Common myeloid progenitor, CD34-positive (primary cell): ENCODE measurements around the gene SMAD7.

Experiments
- CTCF ChIA-PET: fragments of 350-600 bp; sonication (Branson Sonifier 250); formaldehyde crosslinking; loops from one replicate; lab custom pipeline; 2021; ENCODE audit warnings: antibody characterized with exemption; lab: Charles Lee
- POLR2A ChIA-PET: fragments of 350-600 bp; sonication (Branson Sonifier 250); formaldehyde crosslinking; loops from one replicate; lab custom pipeline; 2021; ENCODE audit warnings: antibody characterized with exemption; lab: Charles Lee
- DNase-seq, 3 donors: peaks; one replicate each; pipeline versions ENCODE4 v3.0.0 to v3.0.0-alpha.2; 2013
- H3K27ac ChIP-seq, 2 experiments: 1 replicate in 1 of 2; 2 replicates in 1 of 2; pipeline ENCODE4 v1.7.0; 2013; ENCODE audit warnings: inconsistent platforms in 2 of 2, low read length in 2 of 2, mild to moderate bottlenecking in 2 of 2, low read depth in 1 of 2, moderate library complexity in 1 of 2; ENCODE audit not compliant: severe bottlenecking in 2 of 2, insufficient read depth in 1 of 2, poor library complexity in 1 of 2
- H3K27me3 ChIP-seq, 5 experiments: replicated peaks in 2 of 5; 1 replicate in 3 of 5; 2 replicates in 2 of 5; pipeline versions ENCODE4 v1.6.1 to v1.7.0; 2013; ENCODE audit warnings: low read length in 4 of 5, mild to moderate bottlenecking in 2 of 5, moderate library complexity in 2 of 5, inconsistent platforms in 1 of 5; ENCODE audit not compliant: insufficient read depth in 5 of 5, control insufficient read depth in 4 of 5
- H3K36me3 ChIP-seq, 4 experiments: 1 replicate in 2 of 4; 2 replicates in 2 of 4; pipeline versions ENCODE4 v1.6.1 to v1.7.0; 2013; ENCODE audit warnings: low read length in 3 of 4, control low read depth in 1 of 4, mild to moderate bottlenecking in 1 of 4; ENCODE audit not compliant: control insufficient read depth in 4 of 4, insufficient read depth in 4 of 4
- H3K4me1 ChIP-seq, 4 experiments: 1 replicate in 3 of 4; 2 replicates in 1 of 4; pipeline versions ENCODE4 v1.6.1 to v1.7.1; 2013; ENCODE audit warnings: low read length in 3 of 4, mild to moderate bottlenecking in 3 of 4, control low read depth in 1 of 4, inconsistent platforms in 1 of 4, moderate library complexity in 1 of 4; ENCODE audit not compliant: control insufficient read depth in 4 of 4, insufficient read depth in 4 of 4; ENCODE audit errors: control extremely low read depth in 1 of 4
- H3K4me3 ChIP-seq, 7 experiments: 1 replicate in 4 of 7; 2 replicates in 3 of 7; pipeline versions ENCODE4 v1.5.1 to v1.7.0; 2013; ENCODE audit warnings: mild to moderate bottlenecking in 7 of 7, low read length in 6 of 7, moderate library complexity in 6 of 7, inconsistent platforms in 2 of 7, low read depth in 2 of 7, control low read depth in 1 of 7; ENCODE audit not compliant: insufficient read depth in 4 of 7, control insufficient read depth in 1 of 7; ENCODE audit errors: extremely low read depth in 1 of 7
- H3K9me3 ChIP-seq, 5 experiments: 1 replicate in 4 of 5; 2 replicates in 1 of 5; pipeline versions ENCODE4 v1.6.1 to v1.7.1; 2013; ENCODE audit warnings: low read length in 4 of 5, mild to moderate bottlenecking in 2 of 5, inconsistent platforms in 1 of 5, low read depth in 1 of 5, moderate library complexity in 1 of 5; ENCODE audit not compliant: control insufficient read depth in 4 of 5, insufficient read depth in 2 of 5; ENCODE audit errors: control extremely low read depth in 1 of 5
- WGBS: methylation state at CpG from one replicate; pipeline ENCODE4 v1.1.5; 2013; ENCODE audit not compliant: insufficient coverage; 5-methylcytosine and 5-hydroxymethylcytosine counted together

Gene SMAD7

GRCh38 chr18:48946329-48946835, 4.4 kb downstream of the SMAD7 start:
- 86% methylated on average over 5 of the region's 8 CpGs for WGBS
- DNase-seq, result no peak
- Histone ChIP-seq H3K4me1 (peaks cover 10 to 46% (median 41%) of the 10 kb centered on the region in 4 experiments), H3K36me3 (peaks cover 0 to 18% (median 0%) of the 10 kb centered on the region in 4 experiments), H3K9me3 (no peaks in the 10 kb centered on the region), H3K4me3 (no peak overlapping the region), H3K27me3 (peaks cover 0 to 88% (median 41%) of the 10 kb centered on the region in 5 experiments), H3K27ac (no peak overlapping the region)
- CTCF ChIA-PET, result interaction anchor here (1.5 to 2.4 kb wide), 4 partner anchors 22 to 234 kb away, joined by 4 to 8 read pairs (median 7); no protein-coding TSS in a partner anchor
- POLR2A ChIA-PET, result no interaction called here

- no peak overlapping the region for H3K27ac ChIP-seq
- H3K9me3 ChIP-seq, result no peaks in the 10 kb centered on the region
- H3K4me3 ChIP-seq, result no peak overlapping the region
- peaks cover 15 to 46% (median 41%) of the 10 kb centered on the region in 4 experiments for H3K4me1 ChIP-seq
- DNase-seq, result no peak
- peaks cover 0 to 18% (median 0%) of the 10 kb centered on the region in 4 experiments for H3K36me3 ChIP-seq
- POLR2A ChIA-PET, result no interaction called here
- H3K27me3 ChIP-seq, result peaks cover 0 to 84% (median 40%) of the 10 kb centered on the region in 5 experiments
- CTCF ChIA-PET, result interaction anchor here (1.5 to 2.4 kb wide), 5 partner anchors 13 to 234 kb away, joined by 4 to 8 read pairs (median 7); no protein-coding TSS in a partner anchor
Observed at GRCh38 chr18:48945953-48946217, 4.9 kb downstream of the SMAD7 start.

- WGBS, result 99% methylated on average over 7 of the region's 7 CpGs
- Histone ChIP-seq H3K36me3 (peaks cover 0 to 18% (median 0%) of the 10 kb centered on the region in 4 experiments), H3K9me3 (no peaks in the 10 kb centered on the region), H3K4me3 (no peak overlapping the region), H3K27me3 (peaks cover 0 to 72% (median 33%) of the 10 kb centered on the region in 5 experiments), H3K27ac (no peak overlapping the region), H3K4me1 (peaks cover 15 to 47% (median 42%) of the 10 kb centered on the region in 4 experiments)
- ChIA-PET CTCF (interaction anchor here (0.8 to 2.2 kb wide), 6 partner anchors 12 to 168 kb away, joined by 3 to 8 read pairs (median 4); no protein-coding TSS in a partner anchor), POLR2A (interaction anchor here (0.8 to 1.4 kb wide), 2 partner anchors 16 to 223 kb away, joined by 3 to 5 read pairs; no protein-coding TSS in a partner anchor)
- no peak for DNase-seq
Observed at GRCh38 chr18:48944634-48945033, 6.1 kb downstream of the SMAD7 start.

- WGBS, result 88% methylated on average over 4 of the region's 8 CpGs
- ChIA-PET POLR2A (interaction anchor here (1.4 kb wide), 1 partner anchor 15 kb away, joined by 5 read pairs; no protein-coding TSS in a partner anchor), CTCF (interaction anchor here (1.1 to 2.2 kb wide), 5 partner anchors 11 to 167 kb away, joined by 3 to 8 read pairs (median 5); no protein-coding TSS in a partner anchor)
- Histone ChIP-seq H3K9me3 (no peaks in the 10 kb centered on the region), H3K27ac (no peak overlapping the region), H3K27me3 (peaks cover 0 to 69% (median 26%) of the 10 kb centered on the region in 5 experiments), H3K36me3 (peaks cover 0 to 18% (median 0%) of the 10 kb centered on the region in 4 experiments), H3K4me3 (no peak overlapping the region), H3K4me1 (peaks cover 13 to 47% (median 40%) of the 10 kb centered on the region in 4 experiments)
- DNase-seq, result no peak
Observed at GRCh38 chr18:48943736-48944527, 6.8 kb downstream of the SMAD7 start.

- H3K4me3 ChIP-seq, result no peak overlapping the region
- peaks cover 0 to 18% (median 0%) of the 10 kb centered on the region in 4 experiments for H3K36me3 ChIP-seq
- POLR2A ChIA-PET, result no interaction called here
- no peak overlapping the region for H3K27ac ChIP-seq
- CTCF ChIA-PET, result interaction anchor here (0.6 kb wide), 1 partner anchor 9 kb away, joined by 4 read pairs; no protein-coding TSS in a partner anchor
- H3K4me1 ChIP-seq, result peaks cover 13 to 41% (median 35%) of the 10 kb centered on the region in 4 experiments
- peaks cover 0 to 66% (median 24%) of the 10 kb centered on the region in 5 experiments for H3K27me3 ChIP-seq
- WGBS, result 80% methylated on average over 6 of the region's 7 CpGs
- no peak for DNase-seq
- H3K9me3 ChIP-seq, result no peaks in the 10 kb centered on the region
Observed at GRCh38 chr18:48943333-48943732, 7.4 kb downstream of the SMAD7 start.

- no peak overlapping the region for H3K27ac ChIP-seq
- ChIA-PET POLR2A (no interaction called here), CTCF (interaction anchor here (0.6 to 1.2 kb wide), 3 partner anchors 8 to 77 kb away, joined by 3 to 4 read pairs (median 4); no protein-coding TSS in a partner anchor)
- WGBS, result 97% methylated on average over 12 of the region's 12 CpGs
- no peak for DNase-seq
- H3K4me1 ChIP-seq, result peaks cover 8 to 34% (median 30%) of the 10 kb centered on the region in 4 experiments
- H3K9me3 ChIP-seq, result no peaks in the 10 kb centered on the region
- H3K4me3 ChIP-seq, result no peak overlapping the region
- peaks cover 0 to 18% (median 0%) of the 10 kb centered on the region in 4 experiments for H3K36me3 ChIP-seq
- peaks cover 0 to 60% (median 18%) of the 10 kb centered on the region in 5 experiments for H3K27me3 ChIP-seq
Observed at GRCh38 chr18:48942554-48943261, 8.1 kb downstream of the SMAD7 start.
